Mesenchymal stem cell (in vitro differentiated cells and primary cell): ENCODE results near the gene VPS33A.
A peak's percentile ranks its signal among the peaks of the same experiment; 100 is the strongest.

ENCODE experiments used
- DNase-seq: peaks from one replicate; pipeline ENCODE4 v3.0.0-alpha.2; 2013
- H2AFZ ChIP-seq: one replicate; pipeline ENCODE4 v1.6.1; 2013; ENCODE audit warnings: low read depth, mild to moderate bottlenecking, control low read depth, inconsistent platforms, low read length, moderate library complexity
- H2AK5ac ChIP-seq: 2 replicates; pipeline ENCODE4 v1.6.1; 2013; ENCODE audit warnings: low read length, moderate library complexity, mild to moderate bottlenecking, inconsistent platforms; ENCODE audit not compliant: severe bottlenecking
- H2BK120ac ChIP-seq: one replicate; pipeline ENCODE4 v1.6.1; 2013; ENCODE audit warnings: low read depth, mild to moderate bottlenecking, inconsistent platforms, low read length, moderate library complexity
- H2BK12ac ChIP-seq, 2 experiments: one replicate each; pipeline ENCODE4 v1.6.1; 2013; ENCODE audit warnings: inconsistent platforms in 2 of 2, low read length in 2 of 2, mild to moderate bottlenecking in 2 of 2, moderate library complexity in 2 of 2, control low read depth in 1 of 2
- H2BK15ac ChIP-seq: one replicate; pipeline ENCODE4 v1.6.1; 2013; ENCODE audit warnings: mild to moderate bottlenecking, low read depth, inconsistent platforms; ENCODE audit not compliant: poor library complexity, severe bottlenecking
- H2BK5ac ChIP-seq: 2 replicates; pipeline ENCODE4 v1.6.1; 2013; ENCODE audit warnings: low read depth, mild to moderate bottlenecking, low read length, control low read depth, inconsistent platforms; ENCODE audit not compliant: poor library complexity, severe bottlenecking
- H3K14ac ChIP-seq, 2 experiments: one replicate each; pipeline ENCODE4 v1.6.1; 2013; ENCODE audit warnings: inconsistent platforms in 2 of 2, low read length in 2 of 2, control low read depth in 1 of 2, mild to moderate bottlenecking in 1 of 2, moderate library complexity in 1 of 2
- H3K18ac ChIP-seq, 2 experiments: one replicate each; pipeline ENCODE4 v1.6.1; 2013; ENCODE audit warnings: inconsistent platforms in 2 of 2, low read length in 2 of 2, control low read depth in 1 of 2, low read depth in 1 of 2, mild to moderate bottlenecking in 1 of 2
- H3K23ac ChIP-seq, 2 experiments: one replicate each; pipeline ENCODE4 v1.6.1; 2013; ENCODE audit warnings: inconsistent platforms in 2 of 2, low read length in 2 of 2, mild to moderate bottlenecking in 2 of 2, moderate library complexity in 2 of 2, control low read depth in 1 of 2
- H3K27ac ChIP-seq: 2 replicates; pipeline ENCODE4 v1.5.1; 2013; ENCODE audit warnings: mild to moderate bottlenecking, moderate library complexity, low read length, control low read depth, inconsistent platforms; ENCODE audit not compliant: poor library complexity, severe bottlenecking
- H3K27me3 ChIP-seq, 2 experiments: 2 replicates each; pipeline versions ENCODE4 v1.6.1 to v1.7.0; 2013; ENCODE audit warnings: low read length in 2 of 2, mild to moderate bottlenecking in 2 of 2, moderate library complexity in 2 of 2, control low read depth in 1 of 2, inconsistent platforms in 1 of 2; ENCODE audit not compliant: control insufficient read depth in 1 of 2, insufficient read depth in 1 of 2
- H3K36me3 ChIP-seq, 2 experiments: 2 replicates each; pipeline versions ENCODE4 v1.6.1 to v1.7.0; 2013; ENCODE audit warnings: low read length in 2 of 2, control low read depth in 1 of 2, inconsistent platforms in 1 of 2, low read depth in 1 of 2, mild to moderate bottlenecking in 1 of 2; ENCODE audit not compliant: insufficient read depth in 2 of 2, control insufficient read depth in 1 of 2
- H3K4ac ChIP-seq, 2 experiments: one replicate each; pipeline ENCODE4 v1.6.1; 2013; ENCODE audit warnings: inconsistent platforms in 2 of 2, low read length in 2 of 2, mild to moderate bottlenecking in 2 of 2, moderate library complexity in 2 of 2, control low read depth in 1 of 2, low read depth in 1 of 2
- H3K4me1 ChIP-seq: 2 replicates; pipeline ENCODE4 v1.6.1; 2013; ENCODE audit warnings: low read depth, low read length, control low read depth; ENCODE audit not compliant: control insufficient read depth, insufficient read depth
- H3K4me2 ChIP-seq: 2 replicates; pipeline ENCODE4 v1.6.1; 2013; ENCODE audit warnings: low read length, mild to moderate bottlenecking, inconsistent platforms; ENCODE audit not compliant: poor library complexity, severe bottlenecking
- H3K4me3 ChIP-seq, 2 experiments: 2 replicates each; pipeline versions ENCODE4 v1.5.1 to v1.7.0; 2013; ENCODE audit warnings: low read length in 2 of 2, mild to moderate bottlenecking in 2 of 2, control low read depth in 1 of 2, low read depth in 1 of 2; ENCODE audit not compliant: insufficient read depth in 1 of 2
- H3K79me1 ChIP-seq: replicated peaks from 2 replicates; pipeline ENCODE4 v1.6.1; 2013; ENCODE audit warnings: mild to moderate bottlenecking, control low read depth, low read length, inconsistent platforms; ENCODE audit not compliant: poor library complexity, severe bottlenecking
- H3K9ac ChIP-seq: 2 replicates; pipeline ENCODE4 v1.7.0; 2013; ENCODE audit warnings: mild to moderate bottlenecking, low read length, moderate library complexity
- H3K9me3 ChIP-seq: 2 replicates; pipeline ENCODE4 v1.7.0; 2013; ENCODE audit warnings: mild to moderate bottlenecking, low read length; ENCODE audit not compliant: control insufficient read depth
- H4K8ac ChIP-seq: one replicate; pipeline ENCODE4 v1.6.1; 2013; ENCODE audit warnings: inconsistent platforms, mild to moderate bottlenecking, low read length, moderate library complexity
- H4K91ac ChIP-seq: one replicate; pipeline ENCODE4 v1.6.1; 2013; ENCODE audit warnings: mild to moderate bottlenecking, low read length, inconsistent platforms
- WGBS: methylation state at CpG from one replicate; pipeline ENCODE4 v1.1.7; 2013; ENCODE audit warnings: mixed read lengths; 5-methylcytosine and 5-hydroxymethylcytosine counted together

The VPS33A gene

DNA sequence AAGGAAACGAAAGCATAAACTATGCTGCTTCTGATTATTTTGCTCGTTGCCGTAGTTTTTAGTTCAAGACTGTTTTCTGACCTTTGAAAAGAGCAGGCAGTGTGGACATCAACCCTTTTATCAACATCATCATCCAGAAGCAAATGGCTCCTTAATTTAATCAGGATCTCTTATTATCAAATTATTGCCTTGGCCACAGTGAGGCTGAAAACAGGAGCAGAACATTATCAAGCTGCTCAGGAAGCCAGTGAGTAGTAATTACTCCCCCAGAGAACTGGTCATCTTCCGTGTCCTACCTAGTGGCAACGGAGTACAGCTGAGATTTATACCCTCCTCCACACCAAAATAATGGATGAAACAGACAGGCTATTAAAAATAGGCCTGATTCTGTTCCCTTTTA, 38.2 kb downstream of the VPS33A start:
- H3K4me2 ChIP-seq, result no peak overlapping the region
- no peak overlapping the region for H2BK12ac ChIP-seq
- H3K23ac ChIP-seq, result no peak overlapping the region
- H4K8ac ChIP-seq, result no peak overlapping the region
- no peak overlapping the region for H2BK120ac ChIP-seq
- DNase-seq, result no peak
- peaks cover 30 to 66% of the 10 kb centered on the region in 2 experiments for H3K36me3 ChIP-seq
- no peak overlapping the region for H3K4me3 ChIP-seq
- WGBS, result 95% methylated on average over 5 of the region's 5 CpGs
- H3K18ac ChIP-seq, result no peak overlapping the region
- H4K91ac ChIP-seq, result no peak overlapping the region
- H3K79me1 ChIP-seq, result peaks cover 8% of the 10 kb centered on the region
- H3K27me3 ChIP-seq, result no peaks in the 10 kb centered on the region
- H2BK15ac ChIP-seq, result no peak overlapping the region
- H3K9me3 ChIP-seq, result no peaks in the 10 kb centered on the region
- H3K27ac ChIP-seq, result no peak overlapping the region
- H2AK5ac ChIP-seq, result no peak overlapping the region
- H3K9ac ChIP-seq, result no peak overlapping the region
- no peak overlapping the region for H3K4ac ChIP-seq
- H2AFZ ChIP-seq, result no peak overlapping the region
- peaks cover 17% of the 10 kb centered on the region for H3K4me1 ChIP-seq
- H3K14ac ChIP-seq, result no peak overlapping the region
- no peak overlapping the region for H2BK5ac ChIP-seq

GRCh38 chr12:122227341-122227740, 39.0 kb downstream of the VPS33A start:
- Histone ChIP-seq H2BK120ac (no peak overlapping the region), H3K27ac (no peak overlapping the region), H3K79me1 (peaks cover 11% of the 10 kb centered on the region), H3K9ac (no peak overlapping the region), H4K91ac (no peak overlapping the region), H3K9me3 (no peaks in the 10 kb centered on the region), H2AFZ (no peak overlapping the region), H4K8ac (no peak overlapping the region), H3K14ac (no peak overlapping the region), H3K4me1 (peaks cover 21% of the 10 kb centered on the region), H3K27me3 (no peaks in the 10 kb centered on the region), H3K23ac (no peak overlapping the region), H3K36me3 (peaks cover 34 to 66% of the 10 kb centered on the region in 2 experiments), H2BK5ac (no peak overlapping the region), H3K4ac (no peak overlapping the region), H2BK15ac (no peak overlapping the region), H2BK12ac (no peak overlapping the region), H2AK5ac (no peak overlapping the region), H3K4me2 (no peak overlapping the region), H3K4me3 (no peak overlapping the region), H3K18ac (no peak overlapping the region)
- no peak for DNase-seq
- 96% methylated on average over 17 of the region's 17 CpGs for WGBS

DNA sequence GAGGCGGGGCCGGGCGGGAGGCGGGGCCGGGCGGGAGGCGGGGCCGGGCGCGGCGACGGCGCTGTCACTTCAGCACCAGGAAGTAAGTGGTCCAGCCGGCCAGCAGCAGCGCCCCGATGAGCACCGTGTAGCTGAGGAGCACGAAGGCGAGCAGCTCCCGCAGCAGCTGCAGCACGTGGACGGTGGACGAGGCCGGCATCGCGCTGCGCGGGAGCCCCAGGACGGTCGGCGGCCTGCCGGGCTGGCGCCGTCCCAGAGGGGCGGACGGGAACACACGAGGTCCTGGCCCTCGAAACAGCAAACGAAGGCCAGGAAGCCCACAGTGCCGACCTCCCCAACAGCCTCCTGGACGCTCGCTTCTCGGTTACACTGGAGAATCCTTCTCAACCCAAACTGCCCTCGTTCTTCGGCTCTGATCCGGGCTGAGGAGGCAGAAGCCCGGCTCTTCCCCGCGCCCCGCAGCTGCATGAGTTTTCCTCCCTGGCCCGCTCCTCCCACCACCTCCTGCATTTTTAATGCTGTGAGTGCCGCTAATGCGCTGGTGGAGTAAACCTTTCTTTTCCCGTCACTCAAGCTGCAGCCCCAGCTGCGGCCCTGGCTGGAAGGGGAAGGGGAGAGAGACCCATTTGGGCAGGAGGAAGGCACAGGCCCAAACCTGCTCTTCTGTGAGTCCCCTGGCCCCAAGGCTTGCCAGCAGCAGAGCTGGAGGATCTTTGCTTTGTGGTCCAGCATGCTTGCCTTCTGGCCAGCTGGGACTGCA, 39.7 kb downstream of the VPS33A start:
- WGBS, result 15% methylated on average over 50 of the region's 55 CpGs
- H4K8ac ChIP-seq, result no peak overlapping the region
- no peaks in the 10 kb centered on the region for H3K9me3 ChIP-seq

DNA sequence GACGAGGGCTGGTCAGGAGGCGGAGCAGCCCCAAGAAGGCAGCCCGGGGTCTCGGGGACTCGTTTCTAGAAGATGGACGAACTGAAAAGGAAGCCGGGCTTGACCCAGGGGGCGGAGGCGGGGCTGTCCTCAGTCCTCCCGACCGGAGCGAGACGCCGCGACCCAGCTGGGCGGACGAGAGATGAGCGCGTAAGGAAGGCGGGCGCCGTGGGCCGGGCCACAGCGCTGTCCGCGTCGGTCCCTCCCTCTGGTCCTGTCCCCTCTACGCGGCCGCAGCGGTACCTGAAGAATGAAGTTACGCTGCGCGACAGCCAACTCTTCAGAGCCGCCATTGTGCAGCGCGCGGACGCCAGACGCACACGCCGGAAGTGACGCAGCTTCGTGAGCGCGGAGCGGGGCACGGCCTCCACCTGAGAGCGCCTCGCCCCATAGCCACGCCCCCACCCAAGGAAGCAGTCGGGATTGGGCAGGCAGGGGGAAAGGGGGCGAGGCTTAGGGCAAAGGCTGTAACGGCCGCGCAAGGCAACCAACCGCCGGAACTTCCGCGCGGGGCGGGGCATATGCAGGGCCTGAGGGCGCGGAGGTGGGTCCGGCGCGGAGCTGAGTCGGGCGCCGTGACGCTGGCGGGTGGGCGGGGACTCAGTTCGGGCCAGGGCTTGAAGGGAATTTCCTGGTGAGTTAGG, 40.5 kb downstream of the VPS33A start, which contains the start of gene DIABLO:
TSS of gene DIABLO (minus strand) at position 370 of the 683 bp plus-strand sequence. CDS start at position 332, 38 bp downstream.
- H3K4me3 ChIP-seq, result peak within 1 kb of the TSS; percentile 88 to 99
- peaks cover 23% of the 10 kb centered on the region for H3K4me1 ChIP-seq
- H3K23ac ChIP-seq, result peak within 1 kb of the TSS in 1 of 2 experiments; percentile 96
- peak within 1 kb of the TSS in 1 of 2 experiments; percentile 89 for H3K4ac ChIP-seq
- H2BK5ac ChIP-seq, result peak within 1 kb of the TSS; percentile 77
- peaks cover 15% of the 10 kb centered on the region for H3K79me1 ChIP-seq
- peaks cover 36 to 66% of the 10 kb centered on the region in 2 experiments for H3K36me3 ChIP-seq
- H4K8ac ChIP-seq, result peak within 1 kb of the TSS; percentile 94
- H3K9ac ChIP-seq, result peak within 1 kb of the TSS; percentile 98
- H3K27ac ChIP-seq, result peak within 1 kb of the TSS; percentile 79
- 1% methylated on average over 59 of the region's 74 CpGs for WGBS
- H3K4me2 ChIP-seq, result peak within 1 kb of the TSS; percentile 79
- no peak within 1 kb of the TSS for H2BK120ac ChIP-seq
- peak within 1 kb of the TSS; percentile 96 for H2BK15ac ChIP-seq
- H2AK5ac ChIP-seq, result no peak within 1 kb of the TSS
- no peaks in the 10 kb centered on the region for H3K27me3 ChIP-seq
- H2AFZ ChIP-seq, result peak within 1 kb of the TSS; percentile 94
- peak within 1 kb of the TSS in 1 of 2 experiments; percentile 22 for H2BK12ac ChIP-seq
- H4K91ac ChIP-seq, result peak within 1 kb of the TSS; percentile 94
- H3K18ac ChIP-seq, result peak within 1 kb of the TSS; percentile 90 to 97
- DNase-seq, result peak; percentile 99
- no peaks in the 10 kb centered on the region for H3K9me3 ChIP-seq
- H3K14ac ChIP-seq, result peak within 1 kb of the TSS in 1 of 2 experiments; percentile 95

More for the DNA sequence above, 39.7 kb downstream of the VPS33A start:
- Histone ChIP-seq H3K4me3 (peak overlapping the region in 1 of 2 experiments; percentile 77), H3K79me1 (peaks cover 11% of the 10 kb centered on the region), H3K23ac (peak overlapping the region in 1 of 2 experiments; percentile 63), H2BK120ac (no peak overlapping the region), H3K27me3 (no peaks in the 10 kb centered on the region), H3K4me2 (peak overlapping the region; percentile 79), H3K18ac (no peak overlapping the region), H3K27ac (no peak overlapping the region), H2BK5ac (no peak overlapping the region), H2AK5ac (no peak overlapping the region), H2BK15ac (no peak overlapping the region), H3K14ac (no peak overlapping the region), H3K9ac (no peak overlapping the region), H3K36me3 (peaks cover 34 to 66% of the 10 kb centered on the region in 2 experiments), H2BK12ac (no peak overlapping the region), H2AFZ (no peak overlapping the region), H3K4me1 (peaks cover 21% of the 10 kb centered on the region), H4K91ac (no peak overlapping the region), H3K4ac (no peak overlapping the region)
- DNase-seq, result no peak
